ENCODE data around the gene PITPNM3.

PITPNM3 gene

DNA sequence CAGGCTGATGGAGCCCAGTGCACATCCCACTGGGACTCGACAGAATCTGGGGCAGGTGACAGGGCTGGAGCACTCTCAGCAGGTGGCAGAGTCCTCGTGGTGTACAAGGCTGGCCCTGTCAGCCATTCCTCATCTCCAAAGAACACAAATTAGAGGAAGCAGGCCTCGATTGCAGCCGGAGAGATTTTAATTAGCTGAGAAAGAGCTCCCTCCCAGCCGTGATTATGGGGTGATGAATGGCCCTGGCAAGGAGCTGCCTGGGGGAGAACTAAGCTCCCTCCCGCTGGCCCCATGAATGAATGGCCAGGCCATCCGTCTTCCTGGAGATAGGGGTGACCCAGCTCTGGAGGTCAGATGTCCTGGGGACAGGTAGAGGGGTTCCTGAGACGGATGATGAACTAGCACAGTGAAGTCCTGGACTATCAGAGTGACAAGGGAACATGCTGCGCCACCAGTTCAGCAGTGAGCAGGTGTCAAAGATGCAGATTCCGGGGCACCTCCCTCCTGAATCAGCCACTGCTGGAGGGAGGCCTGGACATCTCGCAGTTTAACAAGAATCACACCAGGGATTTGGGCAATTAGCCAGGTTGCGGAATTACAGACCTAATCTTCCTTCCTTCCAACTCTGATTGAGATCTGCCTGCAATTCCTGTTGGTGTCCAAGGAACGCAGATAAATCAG lies 76.6 kb downstream of the PITPNM3 start:
- DNase-seq (ENCODE audit: low spot score) = no peak

GRCh38 chr17:6478486-6478885 lies 77.9 kb downstream of the PITPNM3 start:
- no peak for DNase-seq (ENCODE audit: low spot score)

DNA sequence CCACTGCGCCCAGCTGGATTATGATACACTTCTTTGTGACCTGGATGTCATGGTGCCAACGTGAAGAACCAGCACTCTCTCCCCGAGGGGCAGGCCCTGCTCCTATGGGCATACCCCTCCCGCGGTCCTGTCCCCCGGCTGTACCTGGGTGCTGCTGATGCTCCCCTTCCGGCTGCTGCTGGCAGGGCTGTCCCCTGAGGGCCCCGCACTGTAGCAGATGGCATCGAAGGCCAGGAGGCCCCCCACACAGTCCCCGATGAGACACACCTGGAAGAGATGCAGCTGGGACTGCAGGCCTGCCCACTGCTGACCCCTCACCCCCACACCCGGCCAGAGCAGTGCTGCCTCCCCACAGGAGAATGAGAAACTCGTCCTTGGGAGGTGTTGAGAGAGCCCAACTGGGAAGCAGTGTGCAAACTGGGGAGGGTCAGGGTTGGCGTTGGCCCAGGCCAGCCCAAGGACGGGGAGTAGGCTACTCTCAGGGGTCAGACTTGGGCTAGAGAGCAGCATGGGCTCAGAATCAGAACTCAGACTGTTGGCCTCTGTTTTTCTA lies 78.4 kb downstream of the PITPNM3 start:
- DNase-seq (ENCODE audit: low spot score) = no peak

- no peak for DNase-seq (ENCODE audit: low spot score)
These were observed 79.6 kb downstream of the PITPNM3 start for GRCh38 chr17:6476810-6477179.

GRCh38 chr17:6476076-6476809 lies 80.1 kb downstream of the PITPNM3 start:
- no peak for DNase-seq (ENCODE audit: low spot score)

DNA sequence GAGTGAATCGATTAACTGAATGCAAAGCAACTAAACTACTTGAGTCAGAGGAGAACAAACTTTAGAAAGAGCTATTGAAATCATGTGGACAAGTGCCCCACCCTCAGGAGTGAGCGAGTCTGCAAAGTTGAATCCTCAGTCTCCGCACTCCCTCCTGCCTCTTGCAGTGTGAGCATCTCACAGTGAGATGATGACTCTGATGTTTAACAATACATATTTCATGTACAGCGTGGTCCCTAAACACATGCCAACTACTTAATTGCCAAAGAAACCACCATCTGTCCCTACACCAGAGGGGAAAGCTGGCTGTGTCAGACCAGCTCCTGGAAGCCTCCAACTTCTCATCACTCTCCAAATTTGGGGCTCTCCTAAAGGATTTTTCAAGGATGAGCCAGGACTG lies 80.9 kb downstream of the PITPNM3 start:
- DNase-seq (ENCODE audit: low spot score) = no peak

- DNase-seq (ENCODE audit: low spot score) = no peak
These were observed 81.4 kb downstream of the PITPNM3 start for GRCh38 chr17:6474906-6475305.

- DNase-seq (ENCODE audit: low spot score) = no peak
These were observed 82.0 kb downstream of the PITPNM3 start for GRCh38 chr17:6474376-6474775.

DNA sequence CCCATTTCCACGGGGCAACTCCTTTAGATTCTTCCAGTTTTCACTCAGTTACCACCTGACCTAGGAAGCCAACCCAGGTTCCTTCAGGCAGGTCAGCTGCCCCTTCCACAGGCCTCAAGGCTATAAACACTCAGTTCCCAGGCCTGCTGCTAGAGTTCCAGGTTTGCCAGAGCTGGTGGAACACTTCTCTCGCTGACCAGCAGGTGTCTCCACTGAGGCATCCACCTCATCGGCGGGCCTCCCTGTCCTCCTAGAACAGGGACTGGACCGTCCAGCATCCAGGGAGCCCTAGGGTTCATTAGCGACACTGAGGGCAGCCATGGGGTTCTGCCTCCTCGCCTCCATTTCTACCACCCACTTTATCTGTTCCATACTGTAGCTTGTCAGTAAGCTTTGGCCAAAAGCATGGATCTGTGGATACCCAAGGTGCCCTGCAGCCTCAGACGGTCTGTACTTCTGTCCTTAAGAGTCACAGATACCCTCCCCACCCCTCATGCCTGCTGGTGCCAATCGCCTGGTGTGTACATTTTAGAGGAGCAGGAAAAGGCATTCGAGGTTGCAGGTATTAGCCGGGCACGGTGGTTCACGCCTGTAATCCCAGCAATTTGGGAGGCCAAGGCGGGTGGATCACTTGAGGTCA lies 83.1 kb downstream of the PITPNM3 start:
- peak; percentile 94 for DNase-seq (ENCODE audit: low spot score)

DNA sequence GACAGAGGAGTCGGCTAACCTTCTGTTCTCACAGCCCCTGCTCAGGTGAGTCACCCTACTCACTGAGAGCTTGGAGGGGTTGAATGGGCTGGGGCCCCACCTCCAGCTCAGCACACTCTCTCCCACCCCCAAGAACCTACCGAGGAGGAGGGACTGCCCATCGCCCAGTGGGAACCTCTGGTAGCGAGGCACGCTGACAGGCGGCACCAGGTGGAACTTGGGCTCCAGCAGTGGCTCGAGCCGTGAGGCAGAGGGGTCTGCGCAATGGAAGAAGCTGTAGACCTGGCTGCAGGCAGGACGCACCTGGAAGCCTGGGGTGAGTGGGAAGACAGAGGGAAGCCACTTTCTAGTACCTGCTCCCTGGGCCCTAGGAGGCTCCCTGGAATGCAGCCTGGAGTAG lies 83.8 kb downstream of the PITPNM3 start:
- no peak for DNase-seq (ENCODE audit: low spot score)

- DNase-seq (ENCODE audit: low spot score) = no peak
These were observed 84.6 kb downstream of the PITPNM3 start for GRCh38 chr17:6471531-6472465.

DNA sequence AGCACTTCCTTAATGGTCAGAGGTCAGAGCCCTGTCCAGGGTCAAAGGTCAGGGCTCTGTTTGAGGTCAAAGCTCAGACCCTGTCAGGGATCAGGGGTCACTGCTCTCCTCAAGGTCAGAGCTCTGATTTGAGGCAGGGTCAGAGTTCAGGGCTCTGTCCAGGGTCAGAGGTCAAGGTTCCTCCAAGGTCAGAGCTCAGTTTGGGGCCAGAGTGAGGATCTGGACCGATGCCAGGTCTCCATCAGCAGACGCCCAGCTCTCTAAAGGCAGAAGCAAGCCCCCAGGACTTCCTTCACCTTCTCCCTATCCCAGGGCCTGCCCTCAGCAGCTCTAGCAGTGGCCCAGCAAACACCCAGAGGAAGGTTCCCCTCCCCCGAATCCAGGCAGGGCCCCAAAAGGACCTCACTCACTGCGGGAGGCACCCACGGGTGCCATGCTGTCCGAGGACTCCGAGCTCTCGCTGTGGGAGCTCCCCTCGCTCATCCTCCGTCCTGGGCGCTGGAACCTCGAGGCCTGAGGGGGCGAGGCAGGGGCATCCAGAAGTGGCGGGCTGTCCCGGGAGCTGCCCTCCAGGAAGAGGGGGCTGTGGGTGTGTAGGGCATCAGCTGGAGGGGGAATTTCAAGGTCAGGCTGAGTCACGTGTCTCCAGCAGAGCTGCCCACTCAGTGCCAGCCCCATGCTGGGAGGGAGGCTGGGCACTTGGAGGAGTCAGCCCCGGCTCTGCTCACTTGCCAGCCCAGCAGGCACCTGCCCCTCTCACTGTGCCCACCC lies 85.4 kb downstream of the PITPNM3 start:
- no peak for DNase-seq (ENCODE audit: low spot score)

DNA sequence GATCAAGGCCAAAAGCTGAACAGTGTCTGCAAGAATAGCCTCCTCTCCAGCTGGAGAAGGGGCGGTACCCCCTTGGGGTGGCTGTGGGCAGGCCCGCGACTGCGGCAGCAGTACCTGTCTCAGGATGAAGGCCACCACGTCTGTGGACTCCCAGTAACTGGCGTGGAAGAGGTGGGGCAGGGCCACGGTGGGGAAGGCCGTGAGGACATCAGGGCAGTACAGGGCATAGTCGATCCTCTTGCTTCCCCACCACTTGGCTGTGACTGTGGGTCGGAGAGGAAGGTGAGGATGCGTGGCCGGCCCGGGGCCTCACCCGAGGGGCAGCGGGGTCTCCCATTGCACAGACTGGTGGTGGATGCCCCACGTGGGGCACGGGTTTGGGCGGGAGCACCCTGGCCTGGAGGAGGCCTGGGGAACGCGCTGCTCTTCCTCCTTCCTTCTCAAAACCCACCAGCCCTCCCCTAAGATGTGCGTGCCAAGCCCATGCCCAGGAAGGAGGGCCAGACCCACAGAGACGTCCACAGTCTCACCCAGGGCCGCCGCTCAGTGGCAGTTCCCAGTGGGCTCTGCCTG lies 86.1 kb downstream of the PITPNM3 start:
- DNase-seq (ENCODE audit: low spot score) = no peak

- DNase-seq (ENCODE audit: low spot score) = no peak
These were observed 88.1 kb downstream of the PITPNM3 start for GRCh38 chr17:6468051-6468790.

GRCh38 chr17:6467567-6467966 lies 88.8 kb downstream of the PITPNM3 start:
- no peak for DNase-seq (ENCODE audit: low spot score)

GRCh38 chr17:6465206-6466003 lies 91.0 kb downstream of the PITPNM3 start:
- DNase-seq (ENCODE audit: low spot score) = no peak

DNA sequence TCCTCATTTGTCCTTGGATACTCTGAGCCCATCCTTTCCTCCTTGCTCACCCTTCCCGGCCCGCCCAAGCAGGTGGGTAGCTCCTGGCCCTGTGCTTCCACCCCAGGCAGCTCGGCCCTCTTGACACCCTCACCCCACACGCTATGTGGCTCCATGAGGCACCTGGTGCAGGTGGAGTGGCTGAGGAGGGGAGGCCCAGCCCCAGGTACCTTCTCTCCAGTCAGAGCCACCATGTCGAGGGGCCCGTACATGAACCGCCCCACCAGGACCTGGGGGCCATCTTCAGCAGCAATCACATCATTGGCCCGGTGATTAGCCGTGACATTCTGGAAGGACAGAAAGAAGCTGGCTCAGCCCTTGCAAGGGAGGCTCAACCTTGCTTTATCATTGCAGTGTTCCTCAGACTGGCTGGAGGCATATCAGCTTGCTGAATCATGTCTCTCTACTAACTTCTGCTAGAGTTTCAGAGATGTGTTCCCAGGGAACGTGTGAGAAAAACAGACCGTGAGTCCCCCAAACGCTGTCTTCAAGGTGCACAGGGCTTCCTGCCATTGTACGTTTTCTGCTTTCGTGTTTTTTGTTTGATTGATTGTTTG lies 91.8 kb downstream of the PITPNM3 start:
- no peak for DNase-seq (ENCODE audit: low spot score)

DNA sequence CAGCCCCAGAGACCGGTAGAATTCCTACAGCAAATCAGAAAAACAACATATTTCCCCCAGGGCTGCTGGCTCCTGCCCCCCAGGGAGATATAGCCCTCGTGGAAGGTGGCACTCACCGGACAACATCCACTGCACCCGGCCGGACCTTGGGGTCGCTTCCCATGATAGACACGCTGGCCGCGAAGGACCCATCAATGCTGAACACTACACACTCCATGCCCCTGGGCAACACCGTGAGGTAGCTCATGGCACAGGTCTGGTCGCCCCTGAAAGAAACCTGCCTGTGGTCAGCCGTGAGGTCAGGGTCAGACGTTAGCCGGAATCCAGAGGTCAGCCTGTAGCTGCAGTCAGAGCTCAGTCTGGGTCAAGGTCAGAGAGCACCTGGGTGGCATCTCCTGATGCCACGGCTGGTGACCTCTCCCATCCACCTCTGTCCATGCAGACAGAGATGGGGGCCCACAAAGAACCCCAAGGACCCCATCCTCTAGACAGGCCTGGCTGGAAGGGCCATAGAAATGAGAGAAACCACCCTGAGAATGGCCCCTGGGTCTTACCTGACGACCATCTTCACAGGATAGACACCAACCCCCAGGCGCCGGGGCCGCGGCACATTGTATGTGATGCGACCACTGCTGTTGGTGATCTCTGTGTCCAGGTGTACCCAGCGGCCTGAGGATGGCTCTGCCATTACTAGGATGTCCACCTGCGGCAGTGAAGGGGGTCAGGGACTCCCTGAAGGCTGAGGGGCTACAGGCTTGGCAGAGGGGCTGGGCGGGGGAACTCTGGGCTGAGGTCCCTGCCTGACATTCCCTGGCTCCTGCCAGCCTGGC lies 92.5 kb downstream of the PITPNM3 start:
- DNase-seq (ENCODE audit: low spot score) = no peak
